GM23248 (cell line): Measurements from ENCODE around the gene TESPA1. TPM values are rescaled to one million over a fixed set of nuclear protein-coding genes. Genes with fewer than 3 reads are reported as not detected.

ENCODE experiments used
- DNase-seq: peaks from one replicate; pipeline ENCODE4 v3.0.0-alpha.2; 2015
- H2AFZ ChIP-seq: fragments of 200-600 bp; sonication (generic); 2 replicates; pipeline ENCODE4 v1.6.1; 2016; ENCODE audit warnings: antibody characterized with exemption
- H3F3A ChIP-seq: fragments of 200-600 bp; sonication (generic); 2 replicates; pipeline ENCODE4 v1.6.1; 2016; ENCODE audit warnings: mild to moderate bottlenecking, antibody characterized with exemption, mixed run types; ENCODE audit not compliant: insufficient read depth
- H3K27ac ChIP-seq: fragments of 200-600 bp; sonication (generic); 2 replicates; pipeline ENCODE4 v1.5.1; 2016; ENCODE audit warnings: mild to moderate bottlenecking
- H3K27me3 ChIP-seq: fragments of 200-600 bp; sonication (generic); replicated peaks from 2 replicates; pipeline ENCODE4 v1.6.1; 2016; ENCODE audit warnings: mild to moderate bottlenecking; ENCODE audit not compliant: insufficient read depth
- H3K36me3 ChIP-seq: fragments of 200-600 bp; sonication (generic); 2 replicates; pipeline ENCODE4 v1.6.1; 2016; ENCODE audit warnings: low read depth, mild to moderate bottlenecking
- H3K4me1 ChIP-seq: fragments of 200-600 bp; sonication (generic); 2 replicates; pipeline ENCODE4 v1.6.1; 2016; ENCODE audit warnings: mild to moderate bottlenecking; ENCODE audit not compliant: insufficient read depth
- H3K4me2 ChIP-seq: fragments of 200-600 bp; sonication (generic); one replicate; pipeline ENCODE4 v1.6.1; 2016; ENCODE audit warnings: mild to moderate bottlenecking; ENCODE audit not compliant: unreplicated experiment
- H3K4me3 ChIP-seq: fragments of 200-600 bp; sonication (generic); 2 replicates; pipeline ENCODE4 v1.5.1; 2016; ENCODE audit warnings: mild to moderate bottlenecking
- H3K79me2 ChIP-seq: fragments of 200-600 bp; sonication (generic); 2 replicates; pipeline ENCODE4 v1.6.1; 2016; ENCODE audit warnings: mild to moderate bottlenecking; ENCODE audit not compliant: insufficient read depth
- H3K9ac ChIP-seq: fragments of 200-600 bp; sonication (generic); 2 replicates; pipeline ENCODE4 v1.6.1; 2016; ENCODE audit warnings: mild to moderate bottlenecking
- H3K9me2 ChIP-seq: fragments of 200-600 bp; sonication (generic); 2 replicates; pipeline ENCODE4 v1.6.1; 2016; ENCODE audit warnings: mixed run types, mild to moderate bottlenecking, moderate library complexity; ENCODE audit not compliant: insufficient read depth
- H3K9me3 ChIP-seq: fragments of 200-600 bp; sonication (generic); one replicate; pipeline ENCODE4 v1.6.1; 2017; ENCODE audit warnings: low read depth
- H4K20me1 ChIP-seq: fragments of 200-600 bp; sonication (generic); 2 replicates; pipeline ENCODE4 v1.6.0; 2016; ENCODE audit not compliant: insufficient read depth
- EZH2 ChIP-seq: fragments of 200-600 bp; sonication (generic); IDR thresholded peaks from 2 replicates; pipeline ENCODE4 v1.6.1; 2018; ENCODE audit warnings: antibody characterized with exemption, mild to moderate bottlenecking; ENCODE audit not compliant: insufficient read depth, poor library complexity, severe bottlenecking
- EZH2phosphoT487 ChIP-seq: fragments of 200-600 bp; sonication (generic); IDR thresholded peaks from 2 replicates; pipeline ENCODE4 v1.6.1; 2018; ENCODE audit warnings: antibody characterized with exemption, moderate library complexity, mild to moderate bottlenecking, low read depth; ENCODE audit not compliant: insufficient read depth
- WGBS, 2 experiments: methylation state at CpG; one replicate each; pipeline ENCODE4 v1.1.6; 2015 to 2017; ENCODE audit warnings: low lambda C conversion rate in 2 of 2, low coverage in 1 of 2; ENCODE audit errors: missing lambda C conversion rate in 2 of 2; 5-methylcytosine and 5-hydroxymethylcytosine counted together
- in situ Hi-C: fragments of 300-500 bp; cut with MboI; formaldehyde crosslinking; loops from 2 replicates; pipeline ENCODE4 v1.15.0; 2020
- polyA plus RNA-seq: library from polyadenylated mRNA; unstranded; fragments of >200 nt; fragmentation: Nextera tagmentation; extraction: Ambion mirVana; gene quantifications from 2 replicates; pipeline ENCODE4 v1.2.1, GENCODE V29; 2016
- total RNA-seq: library from RNA; depleted of rRNA; stranded (reverse); fragments of >200 nt; shearing (Covaris generic); gene quantifications from 2 replicates; pipeline ENCODE4 v1.2.3, GENCODE V29; 2014; rRNA removed

TESPA1 gene
- total and polyA plus RNA-seq, 2 experiments from 2014 or later: not detected

DNA sequence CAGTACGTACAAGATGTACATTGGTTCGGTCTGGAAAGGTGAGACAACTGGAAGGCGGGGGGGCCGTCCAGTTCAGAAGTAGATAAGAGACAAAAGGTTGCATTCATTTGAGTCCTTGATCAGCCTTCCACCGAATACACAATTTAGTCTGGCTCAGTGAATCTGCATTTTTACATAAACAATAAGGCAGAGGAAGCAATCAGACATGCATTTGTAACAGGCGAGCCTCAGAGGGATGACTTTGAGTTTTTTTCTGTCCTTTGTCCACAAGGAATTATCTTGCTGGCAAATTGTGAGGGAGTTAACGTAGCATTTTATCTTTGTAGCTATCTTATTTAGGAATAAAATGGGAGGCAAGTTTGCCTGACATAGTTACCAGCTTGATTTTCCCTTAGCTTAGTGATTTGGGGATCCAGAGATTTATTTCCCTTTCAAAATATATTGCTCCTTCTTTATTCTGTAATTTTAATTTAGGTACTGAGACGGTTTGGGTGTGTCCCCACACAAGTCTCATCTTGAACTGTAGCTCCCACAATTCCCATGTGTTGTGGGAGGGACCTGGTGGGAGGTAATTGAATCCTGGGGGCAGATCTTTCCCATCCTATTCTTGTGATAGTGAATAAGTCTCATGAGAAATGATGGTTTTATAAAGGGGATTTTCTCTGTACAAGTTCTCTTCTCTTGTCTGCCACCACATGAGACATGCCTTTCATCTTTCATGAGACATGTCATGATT, 59.4 kb downstream of the TESPA1 start:
- no peak for TF ChIP-seq EZH2phosphoT487
- no peak for TF ChIP-seq EZH2
- Histone ChIP-seq H3K79me2 (no peaks in the 10 kb centered on the region), H3F3A (no peaks in the 10 kb centered on the region), H3K9me2 (no peaks in the 10 kb centered on the region), H3K4me3 (no peak overlapping the region), H3K4me2 (no peak overlapping the region), H3K9ac (no peak overlapping the region), H4K20me1 (no peaks in the 10 kb centered on the region), H3K27ac (no peak overlapping the region), H3K36me3 (no peaks in the 10 kb centered on the region), H3K4me1 (no peaks in the 10 kb centered on the region), H2AFZ (no peak overlapping the region), H3K27me3 (peaks cover 8% of the 10 kb centered on the region), H3K9me3 (no peaks in the 10 kb centered on the region)
- no peak for DNase-seq
- in situ Hi-C loops: no loop called here
- 11 to 12% methylated on average over 8 of the region's 8 CpGs for WGBS, 2 experiments

DNA sequence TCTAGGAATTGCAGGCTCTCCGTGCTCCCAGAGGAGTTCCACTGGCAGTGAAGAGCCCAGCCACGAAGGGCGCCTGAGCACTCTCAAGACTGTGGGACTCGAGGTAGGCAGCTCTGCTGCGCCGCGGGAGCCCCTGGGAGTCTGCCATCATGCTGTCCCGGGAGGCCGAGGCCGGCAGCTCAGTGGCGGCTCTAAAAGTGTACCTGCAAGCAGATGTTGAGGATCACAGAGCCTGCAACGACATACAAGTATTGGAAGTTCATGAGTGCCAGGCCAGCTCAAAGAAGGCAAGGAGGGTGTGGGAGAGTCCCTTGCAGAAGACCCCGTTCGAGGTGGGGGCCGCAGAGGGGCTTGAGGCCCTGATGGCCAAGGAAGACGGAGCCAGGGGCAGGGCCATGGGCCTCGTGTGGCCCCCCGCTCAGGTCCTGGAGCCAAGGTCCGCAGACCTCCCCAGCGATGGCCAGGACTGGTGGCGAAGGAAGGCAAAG, 67.5 kb downstream of the TESPA1 start:
- Histone ChIP-seq H3K36me3 (no peaks in the 10 kb centered on the region), H2AFZ (no peak overlapping the region), H3K9me3 (no peaks in the 10 kb centered on the region), H3K4me3 (no peak overlapping the region), H3K4me1 (no peaks in the 10 kb centered on the region), H3K27ac (no peak overlapping the region), H4K20me1 (no peaks in the 10 kb centered on the region), H3K9ac (no peak overlapping the region), H3K79me2 (no peaks in the 10 kb centered on the region), H3K9me2 (no peaks in the 10 kb centered on the region), H3K27me3 (peaks cover 40% of the 10 kb centered on the region), H3F3A (no peaks in the 10 kb centered on the region), H3K4me2 (no peak overlapping the region)
- TF ChIP-seq EZH2phosphoT487: no peak
- TF ChIP-seq EZH2: no peak
- in situ Hi-C loops: no loop called here
- DNase-seq: no peak
- 48 to 51% methylated on average over 21 of the region's 21 CpGs for WGBS, 2 experiments

Other genes with a start within 250 kb of the TESPA1 start
- not detected in 2 replicates for gene MUCL1, start 130.2 kb downstream of the TESPA1 start, total RNA-seq
- not detected in 2 replicates for gene MUCL1, start 130.2 kb downstream of the TESPA1 start, polyA plus RNA-seq
- gene NEUROD4, start 35.2 kb upstream of the TESPA1 start, total RNA-seq: not detected in 2 replicates
- gene NEUROD4, start 35.2 kb upstream of the TESPA1 start, polyA plus RNA-seq: 0.04 TPM in 1 of 2 replicates, not detected in the other
- not detected in 2 replicates for gene OR9K2, start 141.6 kb upstream of the TESPA1 start, total RNA-seq
- gene OR9K2, start 141.6 kb upstream of the TESPA1 start, polyA plus RNA-seq: not detected in 2 replicates
- not detected in 2 replicates for gene OR10A7, start 236.3 kb upstream of the TESPA1 start, total RNA-seq
- gene OR10A7, start 236.3 kb upstream of the TESPA1 start, polyA plus RNA-seq: not detected in 2 replicates